ENCODE results near the gene NAXD. TPM values are rescaled to one million over a fixed set of nuclear protein-coding genes. Genes with fewer than 3 reads are reported as not detected.

NAXD gene
- total RNA-seq, 1 experiment from 2014 or later = 27.7 TPM

GRCh38 chr13:110689041-110689440, 73.7 kb downstream of the NAXD start:
- ChIA-PET POLR2A (interaction anchor here (0.6 kb wide), 2 partner anchors 12 to 203 kb away, joined by 3 read pairs; no protein-coding TSS in a partner anchor), CTCF (interaction anchor here (0.9 kb wide), 1 partner anchor 11 kb away, joined by 4 read pairs; no protein-coding TSS in a partner anchor)
- H3K36me3 Mint-ChIP-seq (ENCODE audit: insufficient read depth, unreplicated experiment) = peaks cover 73% of the 10 kb centered on the region
- no peak for DNase-seq (ENCODE audit: unreplicated experiment)
- BruUV-seq (replicated peaks) = no TSS peak
- H3K27ac Mint-ChIP-seq (ENCODE audit: low read depth, unreplicated experiment) = peak overlapping the region; percentile 57
- H3K9me3 Mint-ChIP-seq (ENCODE audit: unreplicated experiment) = no peaks in the 10 kb centered on the region
- no peaks in the 10 kb centered on the region for H3K4me1 Mint-ChIP-seq (ENCODE audit: insufficient read depth, unreplicated experiment)
- intact Hi-C loops (cut with micrococcal nuclease) = no loop called here
- no peak for TF ChIP-seq CTCF (IDR thresholded peaks at IDR 0.05; ENCODE audit: unreplicated experiment)
- H3K4me3 Mint-ChIP-seq (ENCODE audit: unreplicated experiment) = no peak overlapping the region
- no peaks in the 10 kb centered on the region for H3K27me3 Mint-ChIP-seq (ENCODE audit: insufficient read depth, unreplicated experiment)

Other genes starting within 250 kb of the NAXD start
- gene RAB20, start 53.8 kb upstream of the NAXD start, total RNA-seq (2022) = 1.7 and 2.8 TPM in 2 replicates
- 104 and 121 TPM in 2 replicates for gene CARS2, start 90.6 kb downstream of the NAXD start, total RNA-seq (2022)
- gene ING1, start 98.2 kb downstream of the NAXD start, total RNA-seq (2022) = 7.4 and 10.0 TPM in 2 replicates

Measured in MCF 10A (cell line).